Glutamatergic neuron (in vitro differentiated cells): ENCODE measurements around the gene LCE1E. TPM values are rescaled to one million over a fixed set of nuclear protein-coding genes. Genes with fewer than 3 reads are reported as not detected.

Experiments
- DNase-seq: peaks from one replicate; pipeline ENCODE4 v3.0.0; 2022
- H3K27ac Mint-ChIP-seq: one replicate; pipeline ENCODE4 v1.8.0; 2020; ENCODE audit warnings: mild to moderate bottlenecking, mixed read lengths, inconsistent platforms; ENCODE audit not compliant: unreplicated experiment
- H3K27me3 Mint-ChIP-seq: one replicate; pipeline ENCODE4 v1.8.0; 2020; ENCODE audit warnings: mild to moderate bottlenecking, moderate library complexity, mixed read lengths, inconsistent platforms; ENCODE audit not compliant: unreplicated experiment
- H3K36me3 Mint-ChIP-seq: one replicate; pipeline ENCODE4 v1.8.0; 2020; ENCODE audit warnings: mild to moderate bottlenecking, mixed read lengths, inconsistent platforms; ENCODE audit not compliant: unreplicated experiment
- H3K4me1 Mint-ChIP-seq: one replicate; pipeline ENCODE4 v1.8.0; 2020; ENCODE audit warnings: mild to moderate bottlenecking, low read depth, mixed read lengths, inconsistent platforms; ENCODE audit not compliant: unreplicated experiment
- H3K4me3 Mint-ChIP-seq: one replicate; pipeline ENCODE4 v1.8.0; 2020; ENCODE audit warnings: mild to moderate bottlenecking, mixed read lengths, inconsistent platforms; ENCODE audit not compliant: unreplicated experiment
- H3K9me3 Mint-ChIP-seq: one replicate; pipeline ENCODE4 v1.8.0; 2020; ENCODE audit warnings: mild to moderate bottlenecking, moderate library complexity, mixed read lengths, inconsistent platforms; ENCODE audit not compliant: unreplicated experiment
- CTCF ChIP-seq: fragments of 200-600 bp; sonication (generic); IDR thresholded peaks from one replicate; pipeline ENCODE4 v1.5.0; 2021; ENCODE audit not compliant: partially characterized antibody, unreplicated experiment
- total RNA-seq: library from RNA; stranded (reverse); fragmentation: NEBNext Ultra II Directional; extraction: Animal tissue kit (Norgen Biotek cat#: 25700); gene quantifications from one replicate; pipeline ENCODE4 v1.2.1, GENCODE V29; 2021; ENCODE audit not compliant: unreplicated experiment

The LCE1E gene
- total RNA-seq, 1 donor from 2014 or later: not detected

GRCh38 chr1:152777510-152778137, 8.4 kb upstream of the LCE1E start:
- DNase-seq: peak; percentile 48
- Mint-ChIP-seq H3K9me3 (no peaks in the 10 kb centered on the region), H3K4me1 (no peaks in the 10 kb centered on the region), H3K36me3 (no peaks in the 10 kb centered on the region), H3K4me3 (no peak overlapping the region), H3K27me3 (peaks cover 8% of the 10 kb centered on the region), H3K27ac (no peak overlapping the region)
- TF ChIP-seq CTCF: no peak

GRCh38 chr1:152783095-152783494, 3.0 kb upstream of the LCE1E start:
- no peak for TF ChIP-seq CTCF
- Mint-ChIP-seq H3K27ac (no peak overlapping the region), H3K9me3 (no peaks in the 10 kb centered on the region), H3K4me3 (no peak overlapping the region), H3K27me3 (no peaks in the 10 kb centered on the region), H3K4me1 (no peaks in the 10 kb centered on the region), H3K36me3 (no peaks in the 10 kb centered on the region)
- DNase-seq: no peak

- H3K9me3 Mint-ChIP-seq: peaks cover 3% of the 10 kb centered on the region
- DNase-seq: no peak
- H3K4me1 Mint-ChIP-seq: no peaks in the 10 kb centered on the region
- no peaks in the 10 kb centered on the region for H3K27me3 Mint-ChIP-seq
- H3K4me3 Mint-ChIP-seq: no peak overlapping the region
- no peaks in the 10 kb centered on the region for H3K36me3 Mint-ChIP-seq
- TF ChIP-seq CTCF: no peak
- no peak overlapping the region for H3K27ac Mint-ChIP-seq
Observed at GRCh38 chr1:152795686-152796085, 9.6 kb downstream of the LCE1E start.

GRCh38 chr1:152796421-152796820, 10.4 kb downstream of the LCE1E start, which contains the start of gene LCE1D:
Gene LCE1D, plus strand, starts transcription at chr1:152796721. Its CDS starts 1,074 bp downstream, at chr1:152797795.
- no peaks in the 10 kb centered on the region for H3K36me3 Mint-ChIP-seq
- H3K4me1 Mint-ChIP-seq: no peaks in the 10 kb centered on the region
- no peak for DNase-seq
- H3K9me3 Mint-ChIP-seq: peaks cover 3% of the 10 kb centered on the region
- no peak within 1 kb of the TSS for H3K27ac Mint-ChIP-seq
- no peak within 1 kb of the TSS for H3K4me3 Mint-ChIP-seq
- no peaks in the 10 kb centered on the region for H3K27me3 Mint-ChIP-seq
- TF ChIP-seq CTCF: no peak

GRCh38 chr1:152801333-152801732, 15.3 kb downstream of the LCE1E start:
- no peak overlapping the region for H3K27ac Mint-ChIP-seq
- peaks cover 5% of the 10 kb centered on the region for H3K9me3 Mint-ChIP-seq
- no peak for DNase-seq
- H3K27me3 Mint-ChIP-seq: peaks cover 2% of the 10 kb centered on the region
- no peak for TF ChIP-seq CTCF
- no peaks in the 10 kb centered on the region for H3K4me1 Mint-ChIP-seq
- no peaks in the 10 kb centered on the region for H3K36me3 Mint-ChIP-seq
- no peak overlapping the region for H3K4me3 Mint-ChIP-seq
